HG02588 (cell line): ENCODE results near the gene STN1.
"Not testable (repeated sequence)": the region's sequence is repeated elsewhere in the genome, so short reads cannot be mapped to it uniquely, and the experiment has no call there.

Source experiments
- ATAC-seq: cut with Tn5 transposase; IDR thresholded peaks from one replicate; pipeline ENCODE4 v1.9.1; 2021; ENCODE audit warnings: mild to moderate bottlenecking, moderate library complexity; ENCODE audit not compliant: unreplicated experiment

Gene STN1

DNA sequence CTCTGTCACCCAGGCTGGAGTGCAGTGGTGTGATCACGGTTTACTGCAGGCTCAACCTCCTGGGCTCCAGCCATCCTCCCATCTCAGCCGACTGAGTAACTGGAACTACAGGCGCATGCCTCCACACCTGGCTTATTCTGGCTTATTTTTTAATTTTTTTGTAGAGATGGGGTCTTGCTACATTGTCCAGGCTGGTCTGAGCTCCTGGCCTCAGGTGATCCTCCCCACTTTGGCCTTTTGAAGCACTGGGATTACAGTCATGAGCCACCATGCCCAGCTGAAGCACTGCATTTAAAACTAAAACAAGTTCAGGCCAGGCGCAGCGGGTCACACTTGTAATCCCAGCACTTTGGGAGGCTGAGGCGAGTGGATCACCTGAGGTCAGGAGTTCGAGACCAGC is 70.6 kb downstream of the STN1 start:
- ATAC-seq = no peak

GRCh38 chr10:103845972-103846371 is 72.0 kb downstream of the STN1 start:
- ATAC-seq = no peak

DNA sequence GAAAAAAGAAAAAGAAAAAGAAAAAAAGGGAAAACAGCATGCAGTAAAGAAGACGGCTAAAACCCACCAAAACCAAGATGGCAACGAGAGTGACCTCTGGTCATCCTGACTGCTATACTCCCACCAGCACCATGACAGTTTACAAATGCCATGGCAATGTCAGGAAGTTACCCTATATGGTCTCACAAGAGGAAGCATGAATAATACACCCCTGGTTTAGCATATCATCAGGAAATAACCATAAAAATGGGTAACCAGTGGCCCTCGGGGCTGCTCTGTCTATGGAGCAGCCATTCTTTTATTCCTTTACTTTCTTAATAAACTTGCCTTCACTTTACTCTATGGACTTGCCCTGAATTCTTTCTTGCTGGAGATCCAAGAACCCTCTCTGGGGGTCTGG is 72.6 kb downstream of the STN1 start:
- not testable (repeated sequence) for ATAC-seq

DNA sequence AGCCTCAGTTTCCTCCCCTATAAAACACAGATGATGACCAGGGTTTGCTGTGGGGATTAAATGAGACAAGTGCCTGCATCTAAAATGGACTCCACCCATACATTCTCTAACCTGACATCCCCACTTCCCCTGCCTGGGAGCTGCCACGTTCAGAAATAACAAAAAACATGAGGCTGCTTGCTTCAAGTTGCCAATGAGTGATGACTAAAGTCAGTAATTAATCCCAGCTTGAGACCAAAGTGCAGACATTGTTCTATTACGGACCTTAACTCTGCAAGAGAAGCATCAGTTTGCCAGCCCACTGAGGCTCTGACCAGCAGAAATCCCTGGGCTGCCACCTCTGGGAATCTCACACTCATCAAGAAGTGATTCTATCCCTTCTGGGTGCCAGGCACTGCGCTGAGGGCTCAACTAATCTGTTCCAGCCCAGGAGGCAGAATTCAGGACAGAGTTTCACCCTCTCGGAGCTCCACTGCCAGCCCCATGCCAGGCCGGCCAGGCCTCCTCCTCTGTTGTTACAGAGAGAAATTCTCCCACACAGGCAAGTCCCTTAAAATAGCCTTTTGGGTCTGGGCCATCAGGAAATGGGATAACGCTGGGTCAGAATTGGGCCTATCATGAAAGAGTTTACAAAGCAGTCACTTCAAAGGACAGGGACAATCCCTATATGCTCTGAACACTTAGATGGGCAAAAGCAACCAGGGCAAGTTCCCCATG is 74.0 kb downstream of the STN1 start:
- no peak for ATAC-seq

GRCh38 chr10:103843045-103843444 is 74.9 kb downstream of the STN1 start:
- ATAC-seq = no peak

DNA sequence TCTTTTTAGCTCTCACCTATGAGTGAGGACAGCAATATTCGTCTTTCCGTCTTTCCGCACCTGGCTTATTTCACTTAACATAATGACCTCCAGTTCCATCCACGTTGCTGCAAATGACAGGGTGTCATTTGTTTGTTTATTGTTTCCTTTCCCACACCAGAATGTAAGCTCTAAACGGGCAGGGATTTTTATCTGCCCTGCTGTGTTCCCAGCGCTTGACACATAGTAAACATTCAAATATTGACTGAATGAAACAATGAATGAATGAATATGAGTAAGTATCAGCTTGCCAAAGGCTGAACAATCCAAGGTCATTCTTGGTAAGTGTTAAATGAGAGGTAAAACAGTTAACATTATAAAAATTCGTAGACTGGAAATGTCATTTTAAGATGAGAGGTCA is 75.4 kb downstream of the STN1 start:
- ATAC-seq = no peak

DNA sequence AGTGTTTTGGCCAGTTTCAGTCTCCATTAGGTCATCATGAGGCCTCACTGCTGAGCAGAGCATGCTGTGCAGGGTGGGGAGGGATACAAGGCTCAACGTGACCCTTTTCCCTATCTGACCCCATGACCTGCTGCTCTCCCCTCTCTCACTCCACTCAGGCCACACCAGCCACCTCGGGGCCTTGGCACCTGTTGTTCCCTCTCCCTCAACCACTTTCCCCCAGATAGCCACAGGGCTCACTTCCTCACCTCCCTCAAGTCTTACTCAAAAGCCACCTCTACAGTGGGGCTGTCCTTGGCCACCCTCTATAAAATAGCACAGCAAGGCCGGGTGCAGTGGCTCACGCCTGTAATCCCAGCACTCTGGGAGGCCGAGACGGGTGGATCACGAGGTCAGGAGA is 76.5 kb downstream of the STN1 start:
- ATAC-seq = no peak

GRCh38 chr10:103840740-103841070 is 77.3 kb downstream of the STN1 start:
- no peak for ATAC-seq

DNA sequence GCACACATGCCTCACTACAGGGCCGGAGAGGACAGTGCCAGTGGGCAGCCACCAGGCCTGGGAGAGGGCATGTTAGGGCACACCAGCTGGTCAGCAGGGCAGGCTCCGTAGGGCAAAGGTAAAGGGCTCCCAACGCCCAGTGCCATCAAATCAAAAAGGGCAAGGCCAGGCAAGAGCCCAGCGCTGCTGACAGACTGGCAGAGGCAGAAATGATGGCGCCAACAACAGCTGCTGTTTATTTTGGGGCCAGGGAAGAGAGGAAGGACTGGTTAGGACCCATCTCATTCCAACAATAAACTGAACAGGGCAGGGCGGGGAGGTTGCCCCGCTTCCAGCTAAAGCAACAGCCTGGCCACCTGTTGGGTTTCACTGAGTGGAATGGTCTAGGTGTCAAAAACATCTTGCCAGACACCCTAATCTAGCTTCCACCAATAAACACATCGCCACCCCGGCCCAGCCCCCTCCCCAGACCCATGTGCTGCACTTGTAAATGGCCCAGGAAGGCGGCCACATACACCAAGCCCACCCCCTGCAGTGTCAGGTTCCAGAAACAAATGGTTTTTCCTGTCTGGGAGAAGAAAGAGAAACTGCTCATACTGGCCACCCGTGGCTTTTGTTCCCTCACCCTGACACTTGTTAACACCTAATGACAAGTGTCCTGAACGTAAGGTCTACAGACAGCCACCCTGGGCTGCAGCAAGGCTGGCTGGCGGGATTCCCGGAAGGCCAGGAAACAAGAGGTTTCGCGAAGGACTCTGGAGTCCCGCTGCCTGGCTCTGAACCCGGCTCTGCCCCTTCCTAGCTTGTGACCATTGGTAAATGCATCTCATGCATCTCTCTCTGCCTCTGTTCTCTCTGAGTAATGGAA is 77.9 kb downstream of the STN1 start:
- no peak for ATAC-seq

DNA sequence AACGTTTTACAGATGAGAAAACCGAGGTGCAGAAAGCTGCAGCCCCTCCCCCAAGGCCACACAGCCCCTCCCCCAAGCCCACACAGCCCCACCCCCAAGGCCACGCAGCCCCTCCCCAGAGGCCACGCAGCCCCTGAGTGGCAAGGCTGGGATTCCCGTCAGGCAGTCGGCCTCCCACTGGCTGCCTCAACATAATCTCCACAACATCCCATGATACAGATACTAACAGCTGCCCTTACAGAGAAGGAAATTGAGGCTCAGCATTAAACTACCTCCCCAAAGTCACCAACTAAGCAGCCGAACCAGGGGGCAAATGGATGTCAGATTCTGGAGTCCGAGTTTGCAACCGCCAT is 78.5 kb downstream of the STN1 start:
- ATAC-seq = no peak

- ATAC-seq = no peak
These were observed 79.0 kb downstream of the STN1 start for GRCh38 chr10:103838862-103839518.

DNA sequence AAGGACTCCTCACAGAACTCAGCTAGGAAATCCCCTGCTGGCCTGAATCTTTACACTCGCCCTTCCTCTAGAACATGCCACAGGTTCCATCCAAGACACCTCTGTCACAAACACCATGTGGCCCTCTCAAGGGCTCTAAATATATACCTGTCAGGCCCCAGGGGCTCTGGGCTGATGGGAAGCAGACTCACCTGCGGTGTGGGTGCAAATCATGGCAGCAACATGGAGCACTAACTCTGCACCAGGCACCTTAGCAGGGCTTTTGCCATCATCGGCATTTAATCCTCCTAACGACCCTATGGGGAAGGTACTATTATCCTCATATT is 80.0 kb downstream of the STN1 start:
- ATAC-seq = no peak

GRCh38 chr10:103837370-103838069 is 80.5 kb downstream of the STN1 start:
- no peak for ATAC-seq

- ATAC-seq = no peak
These were observed 81.1 kb downstream of the STN1 start for GRCh38 chr10:103836861-103837260.

DNA sequence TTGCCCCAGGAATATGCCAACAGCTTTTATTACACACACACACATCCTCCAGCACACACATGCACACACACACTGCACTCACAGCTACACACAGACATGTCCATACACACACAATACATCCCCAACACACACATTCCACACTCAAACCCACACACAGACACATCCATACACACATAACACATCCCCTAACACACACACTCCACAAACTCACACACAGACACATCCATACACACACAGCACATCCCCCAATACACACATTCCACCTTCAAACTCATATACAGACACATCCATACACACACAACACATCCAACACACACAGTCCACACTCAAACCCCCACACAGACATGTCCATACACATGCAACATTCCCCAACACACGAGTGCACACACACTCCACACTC is 81.7 kb downstream of the STN1 start:
- ATAC-seq = no peak

DNA sequence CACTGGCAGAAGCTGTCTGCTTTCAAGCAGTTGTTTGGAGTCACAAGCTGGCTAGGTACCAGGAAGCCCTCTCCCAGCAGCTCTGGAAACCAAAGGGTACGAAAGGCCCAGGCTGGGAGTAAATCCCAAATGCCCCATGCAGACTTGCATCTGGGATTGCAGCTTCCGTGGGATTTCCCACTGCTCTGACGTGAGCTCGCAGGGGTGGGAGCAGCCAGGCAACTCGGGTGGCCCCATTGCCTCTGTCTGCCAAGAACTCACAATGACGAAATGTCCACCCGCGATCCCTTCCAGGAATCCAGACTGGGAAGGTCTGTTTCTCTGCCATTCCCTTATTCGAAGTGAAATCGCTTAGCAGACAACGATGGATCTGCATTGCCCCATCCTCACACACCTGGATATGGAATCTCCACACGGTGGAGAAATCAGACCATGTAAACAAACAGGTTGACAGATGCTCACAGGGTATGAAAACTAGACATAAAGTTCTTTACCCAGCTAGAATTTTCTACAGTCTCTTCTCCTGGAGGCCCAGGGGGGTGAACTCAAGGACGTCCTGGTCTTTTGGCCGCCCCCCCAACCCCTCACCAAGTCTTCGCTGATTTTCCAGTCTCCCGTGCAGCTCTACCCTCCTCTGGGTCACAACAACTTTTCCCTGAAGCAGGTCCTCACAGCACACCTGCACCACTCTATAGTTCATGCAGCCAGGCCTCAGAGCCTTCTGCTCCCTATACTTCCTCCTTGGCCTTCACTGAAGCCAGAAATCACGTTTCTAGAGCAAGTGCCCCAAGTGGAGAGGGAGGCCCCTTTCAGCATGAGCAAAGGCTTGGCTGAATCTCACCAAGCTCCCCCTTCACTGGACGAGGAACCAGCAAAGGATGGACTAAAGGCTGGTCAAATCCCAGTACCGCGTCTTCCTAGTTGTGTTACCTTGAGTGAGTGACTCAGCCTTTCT is 82.6 kb downstream of the STN1 start:
- ATAC-seq = no peak

GRCh38 chr10:103834436-103835095 is 83.4 kb downstream of the STN1 start:
- ATAC-seq = no peak

GRCh38 chr10:103833731-103834365 is 84.1 kb downstream of the STN1 start:
- ATAC-seq = no peak

- no peak for ATAC-seq
These were observed 85.2 kb downstream of the STN1 start for GRCh38 chr10:103832806-103833205.
